ENCODE results near the gene CRISPLD2.
"Not testable (repeated sequence)": the region's sequence is repeated elsewhere in the genome, so short reads cannot be mapped to it uniquely, and the experiment has no call there.

CRISPLD2 gene

DNA sequence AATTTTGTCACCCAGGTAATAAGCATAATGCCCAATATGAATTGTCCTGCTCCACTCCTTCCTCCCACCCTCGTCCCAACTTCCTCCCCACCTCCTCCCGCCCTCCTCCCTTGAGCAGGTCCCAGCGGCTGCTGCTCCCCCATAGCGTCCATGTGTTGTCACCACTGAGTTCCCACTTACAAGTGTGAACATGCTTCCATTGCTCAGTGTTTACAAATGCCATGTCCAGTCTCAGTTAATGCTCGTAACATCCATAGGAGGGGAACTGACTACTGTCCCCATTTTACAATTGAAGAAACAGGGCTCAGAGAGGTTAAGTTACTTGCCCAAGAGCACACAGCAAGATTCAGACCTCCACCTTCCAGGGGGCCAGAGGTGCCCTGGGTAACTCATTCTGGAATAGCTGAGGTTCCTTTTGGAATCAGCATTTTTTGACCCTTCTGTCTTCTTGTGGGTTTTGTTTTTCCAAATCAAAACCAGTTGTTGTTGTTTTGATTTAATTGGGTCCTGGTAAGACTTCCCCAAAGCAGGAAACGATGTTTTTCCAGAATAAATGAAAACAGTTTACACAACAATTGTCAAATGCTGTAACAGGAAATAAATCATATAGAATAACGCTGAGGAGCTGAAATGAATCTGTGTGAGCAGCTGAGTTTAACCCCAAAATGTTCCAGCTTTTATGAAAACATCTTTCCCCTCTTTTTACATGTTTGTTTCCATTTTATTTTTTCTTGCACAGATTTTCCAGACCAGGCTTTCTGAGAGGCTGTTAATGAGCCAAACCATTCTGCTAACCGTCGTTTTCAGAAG lies 117.6 kb downstream of the CRISPLD2 start:
- DNase-seq, result no peak

DNA sequence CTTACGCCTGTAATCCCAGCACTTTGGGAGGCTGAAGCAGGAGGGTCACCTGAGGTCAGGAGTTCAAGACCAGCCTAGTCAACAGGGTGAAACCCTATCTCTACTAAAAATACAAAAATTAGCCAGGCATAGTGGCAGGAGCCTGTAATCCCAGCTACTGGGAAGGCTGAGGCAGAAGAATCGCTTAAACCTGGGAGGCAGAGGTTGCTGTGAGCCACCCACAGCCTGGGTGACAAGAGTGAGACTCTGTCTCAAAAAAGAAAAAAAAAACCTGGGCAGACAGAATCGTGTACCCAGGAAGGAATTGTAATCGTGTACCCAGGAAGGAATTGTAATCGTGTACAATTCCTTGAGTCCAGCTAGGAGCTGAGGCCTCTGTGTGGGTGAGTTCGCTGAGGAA lies 118.8 kb downstream of the CRISPLD2 start:
- not testable (repeated sequence) for DNase-seq

DNA sequence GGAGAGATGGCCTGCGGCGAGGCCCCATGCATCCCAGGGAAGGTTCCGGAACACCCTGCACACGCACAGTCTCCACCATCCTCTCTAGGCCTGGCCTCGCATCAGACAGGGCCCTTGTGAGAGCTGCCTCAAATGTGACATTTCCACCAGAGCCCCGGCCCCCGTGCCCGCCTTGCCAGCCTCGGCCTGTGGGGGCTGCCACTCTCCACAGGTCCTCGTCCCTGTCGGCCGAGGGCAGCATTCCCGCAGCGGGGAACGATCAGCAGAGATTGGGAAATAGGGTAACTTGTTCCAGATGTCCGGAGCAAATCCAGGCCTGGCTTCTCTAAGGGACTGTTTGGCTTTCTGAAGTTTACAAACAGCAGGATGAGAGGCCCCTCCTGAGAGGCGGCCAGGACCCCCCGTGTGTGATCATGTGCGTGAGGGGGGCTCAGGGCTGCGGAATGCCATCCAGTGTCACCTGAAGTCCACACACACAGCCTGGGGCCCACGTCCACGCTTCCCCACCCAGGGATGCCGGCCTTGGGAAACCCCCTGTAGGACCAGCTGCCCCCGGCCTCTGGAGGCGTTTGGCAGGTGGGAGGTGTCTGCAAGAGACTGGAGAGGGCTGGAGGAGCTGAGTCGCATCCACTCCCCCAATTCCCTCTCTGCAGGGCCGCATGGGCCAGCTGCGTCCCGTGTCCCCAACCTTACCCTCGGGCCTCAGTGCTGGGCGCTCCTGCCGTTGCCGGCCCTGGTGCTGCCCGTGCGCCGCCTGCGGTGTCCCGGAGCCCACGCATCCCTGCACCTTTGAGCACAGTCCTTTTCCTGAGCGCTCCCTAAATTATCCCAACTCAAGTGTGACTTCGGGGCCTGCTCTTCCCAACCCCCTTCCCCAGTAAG lies 121.1 kb downstream of the CRISPLD2 start:
- DNase-seq, result no peak

DNA sequence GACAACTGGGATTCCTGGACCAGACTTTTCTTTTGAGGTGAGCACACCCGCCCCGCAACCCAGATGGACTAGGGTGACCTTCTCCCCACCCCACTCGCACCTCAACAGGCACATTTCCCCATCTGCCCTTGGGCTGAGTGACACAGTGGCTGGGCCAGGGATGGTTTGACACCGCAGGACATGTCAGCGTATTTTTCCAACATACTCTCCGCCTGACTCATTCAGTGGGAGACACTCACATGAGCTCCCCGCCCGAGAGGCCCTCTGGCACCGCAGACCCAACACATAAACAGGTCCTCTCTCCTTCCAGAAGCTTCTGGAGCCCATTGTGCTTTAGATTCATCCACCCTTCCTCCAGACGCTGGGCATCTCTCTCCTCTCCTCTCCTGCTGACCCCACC lies 122.1 kb downstream of the CRISPLD2 start:
- no peak for DNase-seq

DNA sequence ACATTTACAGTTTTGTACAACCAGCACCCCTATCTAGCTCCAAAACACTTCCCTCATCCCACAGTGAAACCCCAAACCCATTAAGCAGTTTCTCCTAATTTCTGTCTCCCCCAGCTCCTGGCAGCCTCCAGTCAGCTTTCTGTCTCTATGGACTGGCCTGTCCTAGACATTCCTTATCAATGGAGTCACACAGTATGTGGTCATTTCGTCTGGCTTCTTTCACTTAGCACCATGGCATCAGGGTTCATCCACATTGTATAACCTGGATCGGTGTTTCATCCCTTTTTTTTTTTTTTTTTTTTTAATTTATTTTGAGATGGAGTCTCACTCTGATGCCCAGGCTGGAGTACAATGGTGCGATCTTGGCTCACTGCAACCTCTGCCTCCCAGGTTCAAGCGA lies 123.0 kb downstream of the CRISPLD2 start:
- no peak for DNase-seq

DNA sequence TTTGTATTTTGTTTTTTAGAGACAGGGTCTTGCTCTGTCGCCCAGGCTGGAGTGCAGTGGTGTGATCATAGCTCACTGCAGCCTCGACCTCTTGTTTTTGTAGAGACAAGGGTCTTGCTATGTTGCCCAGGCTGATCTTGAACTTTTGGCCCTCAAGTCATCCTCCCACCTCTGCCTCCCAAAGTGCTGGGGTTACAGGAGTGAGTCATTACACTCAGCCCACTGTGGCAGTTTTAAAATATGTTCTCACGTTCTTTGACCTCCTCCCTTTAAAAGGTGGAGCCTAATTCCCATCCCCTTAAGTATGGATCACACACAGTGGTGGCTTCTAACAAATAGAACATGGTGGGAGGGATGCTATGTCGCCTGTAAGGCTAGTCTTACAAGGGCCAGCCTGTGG lies 123.8 kb downstream of the CRISPLD2 start:
- DNase-seq, result no peak

DNA sequence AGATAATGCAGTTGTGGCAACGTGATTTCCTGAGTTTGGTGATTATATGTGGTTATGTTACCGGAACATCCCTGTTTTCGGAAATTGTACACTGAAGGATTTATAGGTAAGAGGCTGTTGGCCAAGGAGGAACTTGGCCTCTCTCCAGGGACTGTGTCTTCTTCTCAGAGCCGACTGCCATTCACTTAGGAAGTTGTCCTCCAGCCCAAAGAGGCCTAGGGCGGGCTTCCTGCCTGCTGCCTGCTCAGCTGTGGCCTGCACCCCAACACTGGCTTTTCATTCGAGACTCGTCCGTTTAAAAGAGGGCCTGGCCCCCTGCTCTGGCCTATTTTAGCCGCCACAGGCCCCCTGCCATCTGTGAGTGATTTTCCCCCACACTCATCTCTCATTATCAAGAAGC lies 127.2 kb downstream of the CRISPLD2 start:
- DNase-seq, result no peak

DNA sequence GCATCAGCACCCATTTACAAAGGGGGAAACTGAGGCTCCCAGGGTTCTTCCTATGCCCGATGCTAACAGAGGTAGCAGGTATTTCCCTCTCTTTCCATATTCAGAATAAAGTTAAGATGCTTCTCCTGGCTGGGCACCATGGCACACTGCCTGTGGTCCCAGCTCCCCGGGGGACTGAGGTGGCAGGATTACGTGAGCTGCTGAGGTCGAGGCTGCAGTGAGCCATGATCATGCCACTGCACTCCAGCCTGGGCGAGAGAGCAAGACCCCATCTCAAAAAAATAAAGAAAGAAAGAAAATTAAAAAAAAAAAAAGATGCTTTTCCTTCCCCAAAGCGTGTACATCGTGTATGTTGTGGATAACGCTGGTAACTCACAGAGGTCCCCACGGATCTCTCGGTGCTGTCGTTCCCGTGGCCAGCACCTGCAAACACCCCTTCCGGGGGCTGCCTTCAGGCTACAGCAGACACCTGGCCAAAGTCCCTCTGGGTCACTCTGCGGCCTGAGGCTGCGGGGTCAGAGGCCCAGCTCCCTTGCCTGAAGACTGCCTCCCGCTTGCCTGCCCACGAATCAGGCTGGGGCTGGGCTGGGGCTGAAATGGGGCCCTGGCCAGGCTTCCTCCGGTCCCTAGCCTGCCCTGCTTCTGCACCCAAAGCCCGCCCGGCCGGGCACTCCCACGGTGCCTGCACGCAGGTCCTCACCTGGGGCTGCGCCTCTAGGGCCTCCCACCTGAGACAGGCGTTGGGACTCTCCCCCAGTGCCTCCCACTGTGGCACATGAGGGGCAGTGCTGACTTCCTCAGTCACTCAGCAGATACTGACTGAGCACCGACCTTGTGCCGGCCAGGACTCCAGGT lies 128.4 kb downstream of the CRISPLD2 start:
- DNase-seq, result no peak

DNA sequence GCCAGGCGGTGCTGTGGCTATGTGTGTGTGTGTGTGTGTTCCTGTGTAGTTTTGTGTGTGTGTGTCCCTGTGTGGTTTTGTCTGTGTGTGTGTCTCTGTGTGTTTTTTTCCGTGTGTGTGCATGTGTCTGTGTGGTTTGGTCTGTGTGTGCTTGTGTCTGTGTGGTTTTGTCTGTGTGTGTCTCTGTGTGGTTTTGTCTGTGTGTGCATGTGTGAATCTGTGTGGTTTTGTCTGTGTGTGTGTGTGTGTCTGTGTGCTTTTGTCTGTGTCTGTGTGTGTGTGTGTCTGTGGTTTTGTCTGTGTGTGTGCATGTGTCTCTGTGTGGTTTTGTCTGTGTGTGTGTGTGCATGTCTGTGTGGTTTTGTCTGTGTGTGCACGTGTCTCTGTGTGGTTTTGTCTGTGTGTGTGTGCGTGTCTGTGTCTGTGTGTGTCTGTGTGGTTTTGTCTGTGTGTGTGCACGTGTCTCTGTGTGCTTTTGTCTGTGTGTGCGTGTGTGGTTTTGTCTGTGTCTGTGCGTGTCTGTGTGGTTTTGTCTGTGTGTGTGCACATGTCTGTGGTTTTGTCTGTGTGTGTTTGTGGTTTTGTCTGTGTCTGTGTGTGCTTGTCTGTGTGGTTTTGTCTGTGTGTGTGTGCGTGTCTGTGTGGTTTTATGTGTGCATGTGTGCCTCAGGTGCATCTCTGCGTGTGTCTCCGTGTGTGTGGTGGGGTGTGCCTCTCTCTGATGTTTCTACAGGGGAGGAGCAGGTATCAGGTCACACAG lies 129.2 kb downstream of the CRISPLD2 start:
- no peak for DNase-seq

DNA sequence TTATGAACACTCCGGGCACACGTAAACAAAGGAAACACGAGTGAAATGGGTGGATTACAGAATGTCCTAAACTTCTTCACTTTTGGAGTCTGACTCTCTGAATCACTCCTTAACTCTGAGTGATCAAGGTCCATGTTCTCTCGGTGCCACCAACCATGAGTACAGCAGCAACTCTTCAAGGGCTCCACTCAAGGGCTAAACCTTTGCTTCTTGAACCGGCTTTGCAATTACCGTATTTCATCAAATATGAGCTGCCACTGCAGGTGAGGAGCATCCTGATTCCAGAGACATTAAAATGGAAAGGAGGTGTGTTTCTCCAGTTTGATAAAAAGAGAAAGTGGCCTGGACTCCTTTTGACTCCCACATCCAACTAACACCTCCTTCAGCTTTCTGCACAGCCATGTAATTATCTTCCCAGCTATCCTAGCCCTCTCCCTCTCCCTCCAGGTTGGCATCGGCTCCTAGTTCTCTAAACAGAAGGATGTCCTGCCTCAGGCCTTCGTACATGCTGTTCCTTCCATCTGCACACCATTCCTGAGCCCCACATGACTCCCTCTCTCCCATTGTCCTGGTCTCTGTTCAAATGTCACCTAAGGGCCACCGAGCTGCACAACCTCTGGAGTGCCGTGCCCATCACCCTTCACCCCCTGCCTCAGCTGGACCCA lies 130.1 kb downstream of the CRISPLD2 start:
- DNase-seq, result no peak

DNA sequence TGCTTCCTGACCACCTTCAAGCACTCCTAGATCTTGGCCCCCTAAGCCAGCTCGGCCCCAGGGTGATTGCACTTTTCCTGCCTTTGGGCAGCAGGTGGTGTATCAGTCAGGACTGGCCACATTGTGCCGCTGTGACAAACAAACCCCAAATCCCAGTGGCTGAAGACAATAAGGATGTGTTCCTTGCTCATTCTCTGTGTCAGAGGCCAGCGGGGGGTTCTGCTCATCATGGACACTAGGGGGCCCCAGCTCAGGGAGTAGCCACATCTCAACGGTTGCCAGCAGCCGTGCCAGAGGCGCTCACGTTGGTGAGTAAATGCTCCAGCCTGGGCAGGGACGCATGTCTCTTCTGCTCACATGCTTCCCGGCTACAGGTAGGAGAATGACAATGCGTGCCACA lies 131.1 kb downstream of the CRISPLD2 start:
- peak; percentile 24 for DNase-seq

DNA sequence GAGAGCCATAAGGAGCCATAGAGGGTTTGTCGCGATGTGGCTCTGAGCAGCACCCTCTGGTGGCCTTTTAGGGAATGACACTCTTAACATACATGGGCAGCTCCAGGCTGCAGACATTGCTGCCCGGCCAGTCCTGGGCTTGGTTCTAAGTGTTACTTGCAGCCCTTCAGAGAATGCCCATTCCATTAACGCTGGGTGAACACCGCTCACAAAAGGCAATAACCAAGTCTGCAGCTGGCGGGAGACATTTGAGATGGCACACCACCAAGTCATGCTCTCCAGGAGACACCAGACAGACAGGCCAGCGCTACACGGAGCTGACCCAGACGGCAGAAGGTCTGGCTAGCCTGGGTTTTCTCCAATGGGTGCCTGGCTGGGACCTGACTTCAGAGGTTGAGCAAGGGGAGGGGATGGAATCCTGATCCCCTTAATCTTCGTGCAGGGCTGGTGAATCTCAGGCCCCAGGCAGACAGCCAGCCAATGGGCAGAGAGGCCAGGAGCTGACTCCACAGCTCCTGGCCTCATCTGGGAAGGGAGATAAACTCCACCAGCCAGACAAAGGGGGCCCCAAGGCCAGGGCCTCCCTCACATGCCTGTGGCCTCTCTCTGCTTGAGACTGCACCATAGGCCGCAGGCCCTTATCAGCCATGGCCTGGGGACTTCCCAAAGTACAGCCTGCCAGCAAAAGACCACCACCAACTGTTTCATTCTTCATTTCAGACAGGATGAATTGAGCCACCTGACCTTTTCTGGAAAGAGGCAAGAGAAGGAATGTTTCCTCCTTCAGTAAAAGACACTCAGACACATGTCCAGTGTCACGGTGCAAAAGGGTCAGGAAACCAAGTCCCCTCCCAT lies 132.8 kb downstream of the CRISPLD2 start:
- DNase-seq, result peak; percentile 64

DNA sequence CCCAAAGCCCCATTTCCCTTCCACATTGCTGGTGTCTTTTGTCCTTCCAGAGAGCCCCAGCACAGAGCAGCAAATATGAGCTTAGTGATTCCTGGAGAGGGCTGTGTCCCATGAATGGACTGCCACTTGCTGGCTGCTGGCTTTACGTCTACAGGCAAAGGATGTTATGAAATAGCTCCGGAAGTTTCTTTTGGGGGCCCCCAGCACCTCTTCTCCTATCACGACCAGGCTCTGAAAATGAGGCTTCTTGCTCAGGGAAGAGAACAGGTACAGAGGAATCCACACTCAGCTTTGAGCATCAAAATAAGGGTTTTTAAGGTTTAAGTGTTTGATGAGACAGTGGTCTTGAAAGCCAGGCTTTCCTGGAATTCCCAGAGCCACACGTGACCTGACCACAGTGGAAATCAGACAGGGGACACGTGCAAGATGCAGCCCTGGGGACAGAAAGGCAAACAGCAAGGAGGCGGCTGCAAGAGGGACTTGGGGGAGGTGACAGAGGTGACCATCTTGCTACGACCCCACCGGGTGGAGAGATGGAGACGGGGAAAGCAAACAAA lies 133.5 kb downstream of the CRISPLD2 start:
- no peak for DNase-seq

DNA sequence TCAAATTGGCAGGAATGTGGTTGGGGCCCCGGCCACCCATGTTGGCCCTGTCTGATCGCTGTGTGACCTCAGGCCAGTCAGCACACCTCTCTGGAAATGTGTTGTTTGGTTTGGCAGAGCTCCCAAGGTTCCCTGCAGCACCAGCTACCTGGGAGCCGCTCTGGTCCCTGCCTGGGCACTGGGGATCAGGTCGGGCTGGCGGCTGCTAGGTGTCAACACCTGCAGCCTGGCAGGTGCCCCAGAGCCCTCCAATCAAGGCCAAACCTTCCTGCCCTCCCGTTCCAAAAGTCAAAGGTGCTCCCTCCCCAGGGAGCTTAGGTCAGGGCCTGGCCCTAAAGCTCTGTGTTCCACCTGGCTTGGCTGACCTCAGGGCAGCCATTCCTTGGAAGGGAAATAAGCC lies 135.6 kb downstream of the CRISPLD2 start:
- DNase-seq, result no peak

DNA sequence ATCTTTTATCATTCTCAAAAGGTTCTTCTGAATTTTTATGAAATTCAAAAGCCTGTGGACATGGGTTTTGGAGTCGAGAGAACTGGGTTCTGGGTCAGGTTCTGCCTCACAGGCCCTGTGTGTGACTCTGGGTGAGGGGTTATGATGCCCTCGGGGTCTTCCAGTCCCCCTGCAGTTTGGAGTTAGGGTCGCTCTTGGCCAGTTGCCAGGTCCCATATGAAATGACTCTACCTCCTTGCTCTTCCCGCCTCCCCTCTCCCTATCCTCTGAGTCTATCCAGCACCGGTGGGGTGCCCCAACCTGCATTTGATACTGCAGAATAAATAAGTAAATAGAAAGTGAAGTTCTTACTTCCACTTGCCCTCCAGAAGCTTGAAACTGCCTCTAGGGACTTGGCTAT lies 137.4 kb downstream of the CRISPLD2 start:
- DNase-seq, result no peak

DNA sequence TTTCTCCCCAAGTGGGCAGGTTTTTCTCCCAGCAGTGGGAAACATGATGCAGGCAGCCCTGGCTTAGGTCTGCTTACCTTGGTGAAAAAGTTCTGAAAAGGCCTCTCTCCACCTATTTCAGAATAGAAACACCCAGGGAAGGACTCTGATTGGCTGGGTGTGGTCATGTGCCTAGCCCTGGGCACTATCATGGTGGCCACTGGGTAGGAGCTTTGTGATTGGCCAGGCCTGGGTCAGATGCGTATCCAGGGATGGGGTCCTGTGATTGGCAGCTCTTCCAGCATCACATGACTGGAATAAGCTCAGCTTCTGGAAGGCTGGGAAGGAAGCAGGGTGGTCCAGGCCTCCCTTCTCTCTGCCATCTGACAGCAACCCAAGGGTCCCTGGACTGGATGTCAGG lies 138.0 kb downstream of the CRISPLD2 start:
- DNase-seq, result no peak

All from activated CD4-positive, alpha-beta T cell treated with anti-CD3 and anti-CD28 coated beads, Interleukin-2, amount 50 U/mL, for 1 hour (primary cell).